GM18517 (cell line): ENCODE data around the gene PRDM5.

Source experiments
- ATAC-seq: cut with Tn5 transposase; IDR thresholded peaks from one replicate; pipeline ENCODE4 v1.9.1; 2021; ENCODE audit warnings: mild to moderate bottlenecking, moderate library complexity; ENCODE audit not compliant: unreplicated experiment

Gene PRDM5

GRCh38 chr4:120858776-120859175 is 63.8 kb downstream of the PRDM5 start:
- ATAC-seq = no peak

GRCh38 chr4:120857312-120857711 is 65.2 kb downstream of the PRDM5 start:
- ATAC-seq = no peak

GRCh38 chr4:120856294-120856693 is 66.2 kb downstream of the PRDM5 start:
- ATAC-seq = no peak

- peak; percentile 99 for ATAC-seq
Observed at GRCh38 chr4:120855307-120856001, 67.1 kb downstream of the PRDM5 start.

DNA sequence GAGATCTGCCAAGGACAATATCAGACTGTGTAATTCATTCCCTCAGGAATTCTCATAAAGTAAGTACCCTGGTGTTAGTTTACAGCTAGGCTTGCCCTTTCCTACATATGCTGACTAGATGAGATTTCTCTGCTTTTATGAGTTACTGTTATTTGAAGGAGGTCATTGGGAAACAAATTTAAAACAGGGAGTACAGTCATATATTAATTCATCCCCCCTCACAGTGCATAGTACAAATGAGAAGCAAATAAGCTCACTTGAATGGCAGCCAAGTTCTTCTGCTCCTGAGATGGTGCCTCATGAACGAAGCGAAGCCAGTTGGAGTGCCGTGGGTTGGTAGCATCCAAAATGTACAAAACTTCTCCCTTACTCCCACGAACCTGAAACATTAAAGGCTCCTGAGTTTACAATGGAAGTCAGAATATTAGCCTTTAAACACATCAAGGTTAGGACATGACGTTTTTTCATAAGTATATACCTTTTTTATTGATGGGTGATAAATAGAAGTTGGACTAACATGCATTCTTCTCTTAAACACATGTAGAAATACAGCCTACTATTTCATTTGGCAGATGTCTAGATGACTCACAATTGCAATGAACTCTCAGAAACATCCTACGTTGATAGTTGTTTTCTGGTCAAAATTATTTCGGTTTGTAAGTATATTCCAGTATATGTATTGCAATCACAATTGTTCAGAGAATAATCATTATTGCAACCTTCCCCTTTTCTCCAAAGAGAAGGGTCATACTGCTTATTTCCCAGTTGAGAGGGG is 69.2 kb downstream of the PRDM5 start:
- no peak for ATAC-seq

DNA sequence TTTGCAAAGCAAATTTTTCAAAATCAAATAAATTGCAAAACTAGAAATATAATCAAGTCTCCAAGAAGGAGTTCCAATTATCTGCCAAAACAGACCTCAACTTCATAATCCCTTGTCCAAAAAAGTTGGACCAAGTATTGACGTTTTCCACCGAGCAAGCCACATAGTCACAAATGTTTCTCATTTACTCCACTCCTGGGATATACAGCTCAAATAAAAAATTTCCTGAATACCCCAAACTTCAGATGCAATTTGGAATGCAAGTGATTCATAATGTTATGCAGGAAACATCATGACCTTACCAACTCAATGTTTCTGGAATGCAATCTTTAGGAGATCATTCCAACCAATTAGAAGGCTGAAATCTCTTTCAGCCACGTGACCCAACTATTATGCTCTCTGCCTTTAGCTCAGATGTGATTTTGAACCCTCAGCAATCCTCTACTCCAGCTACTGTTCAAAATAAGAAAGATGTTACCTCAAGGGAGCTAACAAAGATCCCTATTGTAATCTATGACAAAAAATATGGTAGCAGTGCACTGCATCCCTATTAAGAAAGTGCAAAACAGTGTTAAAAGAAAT is 72.4 kb downstream of the PRDM5 start:
- no peak for ATAC-seq

DNA sequence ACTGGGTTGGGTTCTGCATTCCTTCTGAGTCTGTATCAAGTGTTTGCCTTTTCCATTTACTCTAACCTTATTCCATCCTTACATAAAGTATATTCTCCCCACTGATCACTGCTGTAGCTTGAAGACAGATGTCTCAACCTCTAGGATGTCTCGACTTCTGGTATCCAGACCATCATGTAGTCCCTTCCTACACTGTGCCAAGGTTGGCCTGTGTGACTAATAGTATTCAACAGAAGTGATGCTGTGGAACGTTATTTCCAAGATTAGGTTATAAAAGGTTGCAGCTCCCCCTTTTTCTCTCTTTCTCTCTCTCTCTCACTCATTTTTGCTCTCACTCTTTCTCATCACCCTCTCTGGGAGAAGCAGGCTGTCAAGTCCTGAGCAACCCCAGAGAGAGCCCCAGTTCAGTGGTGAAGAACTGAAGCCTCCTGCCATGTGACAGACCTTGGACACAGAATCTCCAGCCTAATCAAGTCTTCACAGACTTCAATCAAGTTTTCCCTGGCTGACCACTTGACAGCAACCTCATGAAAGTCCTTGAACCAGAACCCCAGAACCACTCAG is 75.4 kb downstream of the PRDM5 start:
- ATAC-seq = no peak

- ATAC-seq = peak; percentile 94
Observed at GRCh38 chr4:120844528-120844921, 78.0 kb downstream of the PRDM5 start.

GRCh38 chr4:120843849-120844527 is 78.5 kb downstream of the PRDM5 start:
- ATAC-seq = no peak

- ATAC-seq = no peak
Observed at GRCh38 chr4:120842031-120842430, 80.5 kb downstream of the PRDM5 start.

- ATAC-seq = no peak
Observed at GRCh38 chr4:120841580-120841979, 80.9 kb downstream of the PRDM5 start.

- no peak for ATAC-seq
Observed at GRCh38 chr4:120839974-120840751, 82.4 kb downstream of the PRDM5 start.

GRCh38 chr4:120839334-120839973 is 83.1 kb downstream of the PRDM5 start:
- ATAC-seq = no peak

DNA sequence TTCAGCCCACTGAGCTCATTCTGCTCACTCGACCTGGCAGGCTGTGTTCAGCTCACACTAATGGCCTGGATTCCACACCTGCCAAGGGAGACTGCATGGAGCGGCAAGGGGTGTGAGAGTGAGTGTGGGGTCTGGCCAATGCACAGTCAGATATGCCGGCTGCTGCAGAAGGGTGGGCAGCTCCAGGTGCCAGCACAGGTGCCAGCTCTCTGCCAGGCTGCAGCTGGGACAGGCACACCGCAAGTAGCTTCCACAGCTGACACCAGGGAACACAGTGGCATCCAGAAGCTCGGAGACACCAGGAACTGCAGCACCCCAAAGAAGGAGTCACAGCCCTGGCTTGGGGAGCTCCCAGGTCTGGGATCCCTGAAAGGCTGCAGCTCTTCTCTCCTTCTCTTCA is 83.7 kb downstream of the PRDM5 start:
- no peak for ATAC-seq

- no peak for ATAC-seq
Observed at GRCh38 chr4:120837656-120838055, 84.9 kb downstream of the PRDM5 start.

- ATAC-seq = no peak
Observed at GRCh38 chr4:120835342-120835741, 87.2 kb downstream of the PRDM5 start.

DNA sequence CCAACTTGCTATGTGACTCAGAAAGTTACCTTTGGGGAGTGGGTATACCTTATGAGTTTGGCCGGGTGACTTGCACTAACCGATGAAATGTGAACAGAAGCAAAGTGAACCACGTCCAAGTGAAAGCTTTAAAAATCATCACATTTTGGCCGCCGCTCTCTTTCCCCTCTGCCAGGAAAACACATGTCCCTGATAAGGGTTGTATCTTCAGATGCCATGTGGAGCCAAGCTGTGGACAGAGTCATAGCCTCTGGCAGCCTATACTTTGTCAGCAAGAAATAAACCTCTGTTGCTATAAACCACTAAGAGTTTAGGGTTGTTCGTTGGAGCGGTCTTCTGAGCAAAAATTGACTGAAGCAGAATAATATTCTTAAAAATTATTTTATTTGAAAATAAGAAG is 92.3 kb downstream of the PRDM5 start:
- no peak for ATAC-seq

- no peak for ATAC-seq
Observed at GRCh38 chr4:120829113-120829831, 93.3 kb downstream of the PRDM5 start.

- no peak for ATAC-seq
Observed at GRCh38 chr4:120826853-120827252, 95.7 kb downstream of the PRDM5 start.
